H1 (cell line): Measurements from ENCODE around the gene SCPEP1. TPM values are rescaled to one million over a fixed set of nuclear protein-coding genes. Genes with fewer than 3 reads are reported as not detected.

Source experiments
- CTCF ChIA-PET: fragments of 300-600 bp; sonication (Branson Sonifier 250); formaldehyde crosslinking; loops from one replicate; lab custom pipeline; 2021; ENCODE audit not compliant: partially characterized antibody; lab: Charles Lee
- POLR2A ChIA-PET: fragments of 300-600 bp; sonication (Branson Sonifier 250); formaldehyde crosslinking; loops from one replicate; lab custom pipeline; 2021; ENCODE audit warnings: inconsistent platforms; ENCODE audit not compliant: partially characterized antibody; lab: Charles Lee
- DNase-seq, 2 experiments: peaks; one replicate each; pipeline versions ENCODE4 v3.0.0 to v3.0.0-alpha.2; 2010 to 2022; ENCODE audit warnings: low spot score in 2 of 2, low read depth in 1 of 2, mixed read lengths in 1 of 2
- FAIRE-seq: peaks from 2 replicates; lab custom pipeline; 2011; peaks lifted over from hg19 to GRCh38; lab: Jason Lieb, UNC
- H2AFZ ChIP-seq: 2 replicates; pipeline ENCODE4 v1.8.1; 2012; ENCODE audit warnings: low read length, inconsistent platforms
- H2AK5ac ChIP-seq: 2 replicates; pipeline ENCODE4 v1.6.1; 2013; ENCODE audit warnings: low read depth, low read length
- H2BK120ac ChIP-seq: replicated peaks from 2 replicates; pipeline ENCODE3; 2013; ENCODE audit warnings: low read depth, low read length, inconsistent platforms
- H2BK12ac ChIP-seq: 2 replicates; pipeline ENCODE4 v1.6.1; 2013; ENCODE audit warnings: low read depth, low read length
- H2BK15ac ChIP-seq: 2 replicates; pipeline ENCODE4 v1.6.1; 2013; ENCODE audit warnings: low read length
- H2BK20ac ChIP-seq: 2 replicates; pipeline ENCODE4 v1.6.1; 2013; ENCODE audit warnings: low read length
- H2BK5ac ChIP-seq: 2 replicates; pipeline ENCODE4 v1.6.1; 2013; ENCODE audit warnings: low read depth, low read length
- H3K14ac ChIP-seq: 2 replicates; pipeline ENCODE4 v1.6.1; 2013; ENCODE audit warnings: inconsistent platforms; ENCODE audit not compliant: insufficient read length
- H3K18ac ChIP-seq: 2 replicates; pipeline ENCODE4 v1.6.1; 2013; ENCODE audit warnings: low read length; ENCODE audit errors: extremely low read depth
- H3K23ac ChIP-seq: 2 replicates; pipeline ENCODE4 v1.6.1; 2013; ENCODE audit warnings: inconsistent platforms; ENCODE audit not compliant: insufficient read length
- H3K23me2 ChIP-seq: 2 replicates; pipeline ENCODE4 v1.6.1; 2013; ENCODE audit warnings: low read depth, low read length
- H3K27ac ChIP-seq: 2 replicates; pipeline ENCODE4 v1.6.1; 2011; ENCODE audit warnings: low read depth, low read length, inconsistent platforms
- H3K27me3 ChIP-seq, 4 experiments: replicated peaks in 1 of 4; 1 replicate in 1 of 4; 2 replicates in 3 of 4; pipeline versions ENCODE4 v1.6.1 to v1.8.1; 2011 to 2013; ENCODE audit warnings: low read length in 3 of 4, mild to moderate bottlenecking in 3 of 4, inconsistent platforms in 2 of 4, mixed read lengths in 2 of 4, moderate library complexity in 1 of 4; ENCODE audit not compliant: control insufficient read depth in 3 of 4, insufficient read depth in 3 of 4; ENCODE audit errors: extremely low read depth in 1 of 4
- H3K36me3 ChIP-seq, 4 experiments: 2 replicates each; pipeline versions ENCODE4 v1.6.1 to v1.8.1; 2011 to 2013; ENCODE audit warnings: mild to moderate bottlenecking in 4 of 4, low read length in 3 of 4, moderate library complexity in 2 of 4, control low read depth in 1 of 4, inconsistent platforms in 1 of 4; ENCODE audit not compliant: insufficient read depth in 4 of 4, control insufficient read depth in 2 of 4
- H3K4ac ChIP-seq: replicated peaks from 2 replicates; pipeline ENCODE3; 2013; ENCODE audit warnings: low read length, low read depth, mixed read lengths, inconsistent platforms; ENCODE audit not compliant: insufficient read length
- H3K4me1 ChIP-seq, 4 experiments: replicated peaks in 1 of 4; 1 replicate in 1 of 4; 2 replicates in 3 of 4; pipeline versions ENCODE4 v1.6.1 to v1.8.1; 2011 to 2013; ENCODE audit warnings: low read length in 3 of 4, inconsistent platforms in 2 of 4, mixed read lengths in 1 of 4; ENCODE audit not compliant: insufficient read depth in 4 of 4, control insufficient read depth in 3 of 4
- H3K4me2 ChIP-seq, 2 experiments: 2 replicates each; pipeline versions ENCODE4 v1.6.1 to v1.8.1; 2011 to 2013; ENCODE audit warnings: low read depth in 2 of 2, low read length in 2 of 2, control low read depth in 1 of 2, inconsistent platforms in 1 of 2, mild to moderate bottlenecking in 1 of 2; ENCODE audit not compliant: insufficient read depth in 1 of 2
- H3K4me3 ChIP-seq, 4 experiments: fragments of 200-600, 300-600 bp in 1 of 4; sonication (generic), shearing (Covaris generic), sonication (Bioruptor Twin) in 1 of 4; 2 replicates each; pipeline versions ENCODE4 v1.5.1 to v1.8.1; 2011 to 2016; ENCODE audit warnings: low read length in 4 of 4, low read depth in 3 of 4, control low read depth in 2 of 4, inconsistent platforms in 2 of 4, mild to moderate bottlenecking in 2 of 4, mixed read lengths in 1 of 4, moderate library complexity in 1 of 4; ENCODE audit not compliant: insufficient read depth in 2 of 4; ENCODE audit errors: extremely low read depth in 1 of 4
- H3K56ac ChIP-seq: replicated peaks from 2 replicates; pipeline ENCODE3; 2013; ENCODE audit warnings: low read depth, mild to moderate bottlenecking, mixed read lengths, low read length, inconsistent platforms; ENCODE audit not compliant: insufficient read length
- H3K79me1 ChIP-seq: 2 replicates; pipeline ENCODE4 v1.6.1; 2013; ENCODE audit warnings: low read depth, low read length, control low read depth
- H3K79me2 ChIP-seq, 2 experiments: 2 replicates each; pipeline versions ENCODE4 v1.6.1 to v1.8.1; 2012 to 2013; ENCODE audit warnings: low read length in 2 of 2, mild to moderate bottlenecking in 2 of 2, inconsistent platforms in 1 of 2; ENCODE audit not compliant: insufficient read depth in 2 of 2, control insufficient read depth in 1 of 2
- H3K9ac ChIP-seq, 4 experiments: replicated peaks in 1 of 4; 1 replicate in 1 of 4; 2 replicates in 3 of 4; pipeline versions ENCODE4 v1.6.1 to v1.8.1; 2011 to 2013; ENCODE audit warnings: low read depth in 3 of 4, low read length in 3 of 4, control low read depth in 2 of 4, mild to moderate bottlenecking in 2 of 4, moderate library complexity in 2 of 4, inconsistent platforms in 1 of 4; ENCODE audit errors: extremely low read depth in 1 of 4
- H3K9me3 ChIP-seq, 2 experiments: 2 replicates each; pipeline versions ENCODE4 v1.6.1 to v1.8.1; 2012 to 2013; ENCODE audit warnings: mild to moderate bottlenecking in 2 of 2, moderate library complexity in 2 of 2, control low read depth in 1 of 2, inconsistent platforms in 1 of 2, low read depth in 1 of 2, low read length in 1 of 2, mixed read lengths in 1 of 2; ENCODE audit not compliant: insufficient read depth in 2 of 2
- H4K20me1 ChIP-seq, 2 experiments: replicated peaks in 1 of 2; 2 replicates each; pipeline versions ENCODE3 to v1.8.1; 2011 to 2013; ENCODE audit warnings: inconsistent platforms in 2 of 2, low read length in 2 of 2, mild to moderate bottlenecking in 1 of 2; ENCODE audit not compliant: insufficient read depth in 2 of 2, control insufficient read depth in 1 of 2
- H4K5ac ChIP-seq: 2 replicates; pipeline ENCODE4 v1.6.1; 2013; ENCODE audit warnings: low read length, low read depth, mixed read lengths, inconsistent platforms; ENCODE audit not compliant: insufficient read length
- H4K8ac ChIP-seq: 2 replicates; pipeline ENCODE4 v1.8.0; 2013; ENCODE audit warnings: mild to moderate bottlenecking, moderate library complexity, low read length, inconsistent platforms; ENCODE audit not compliant: insufficient read depth; ENCODE audit errors: extremely low read depth
- H4K91ac ChIP-seq: replicated peaks from 2 replicates; pipeline ENCODE3; 2013; ENCODE audit warnings: low read length, mixed read lengths, inconsistent platforms; ENCODE audit not compliant: insufficient read length
- ASH2L ChIP-seq: fragments of 200-600, 300-600 bp; sonication (generic); IDR thresholded peaks from one replicate; pipeline ENCODE4 v1.7.1; 2017; ENCODE audit warnings: low read length
- BACH1 ChIP-seq: IDR thresholded peaks from 2 replicates; pipeline ENCODE4 v1.6.1; 2012; ENCODE audit warnings: low read length, improper control_type of control experiment
- CHD1 ChIP-seq: IDR thresholded peaks from 2 replicates; pipeline ENCODE4 v1.6.1; 2012; ENCODE audit warnings: low read depth, low read length, improper control_type of control experiment
- CREB1 ChIP-seq: IDR thresholded peaks from 2 replicates; pipeline ENCODE4 v1.6.1; 2012; ENCODE audit warnings: inconsistent platforms
- EGR1 ChIP-seq: IDR thresholded peaks from 2 replicates; pipeline ENCODE4 v1.6.1; 2011; ENCODE audit warnings: low read depth, low read length, borderline replicate concordance
- HDAC2 ChIP-seq, 2 experiments: fragments of 300-600 bp in 1 of 2; sonication (generic) in 1 of 2; IDR thresholded peaks; 2 replicates each; pipeline ENCODE4 v1.6.1; 2011 to 2012; ENCODE audit warnings: low read depth in 2 of 2, low read length in 2 of 2, mild to moderate bottlenecking in 2 of 2, moderate library complexity in 2 of 2, borderline replicate concordance in 1 of 2, inconsistent platforms in 1 of 2
- KDM1A ChIP-seq: fragments of 200-600, 300-600 bp; sonication (generic); IDR thresholded peaks from 2 replicates; pipeline ENCODE4 v1.7.1; 2016; ENCODE audit warnings: mild to moderate bottlenecking, low read length, borderline replicate concordance
- MAFK ChIP-seq: IDR thresholded peaks from 2 replicates; pipeline ENCODE4 v1.6.1; 2012; ENCODE audit warnings: low read depth, mild to moderate bottlenecking, improper control_type of control experiment, low read length
- POLR2A ChIP-seq, 2 experiments: IDR thresholded peaks; 1 replicate in 1 of 2; 2 replicates in 1 of 2; pipeline ENCODE4 v1.6.1; 2011; ENCODE audit warnings: low read depth in 2 of 2, low read length in 2 of 2, mild to moderate bottlenecking in 2 of 2; ENCODE audit errors: control extremely low read depth in 1 of 2
- SIN3A ChIP-seq, 2 experiments: IDR thresholded peaks in 1 of 2; conservative IDR thresholded peaks in 1 of 2; 2 replicates each; pipeline ENCODE4 v1.6.1; 2011 to 2012; ENCODE audit warnings: low read length in 2 of 2, improper control_type of control experiment in 1 of 2, low read depth in 1 of 2, mild to moderate bottlenecking in 1 of 2
- WGBS, 2 experiments: shearing (Covaris generic) in 1 of 2; methylation state at CpG; one replicate each; pipeline versions ENCODE4 v1.1.6 to v1.1.7; 2013 to 2015; ENCODE audit warnings: low lambda C conversion rate in 2 of 2, mixed read lengths in 2 of 2, inconsistent platforms in 1 of 2, low coverage in 1 of 2, missing lambda C conversion rate in 1 of 2; ENCODE audit not compliant: insufficient replicate concordance in 2 of 2, insufficient coverage in 1 of 2, insufficient read length in 1 of 2; ENCODE audit errors: extremely low coverage in 1 of 2, missing lambda C conversion rate in 1 of 2; 5-methylcytosine and 5-hydroxymethylcytosine counted together
- polyA plus RNA-seq, 7 experiments: library from polyadenylated mRNA; depleted of rRNA in 3 of 7; stranded (reverse) in 5 of 7; unstranded in 2 of 7; fragments of >200 nt in 5 of 7; fragments of 200-250 nt in 2 of 7; gene quantifications; 1 replicate in 5 of 7; 2 replicates in 1 of 7; 4 replicates in 1 of 7; pipeline versions ENCODE4 v1.2.1 to v1.2.3, GENCODE V29; 2011 to 2013; ENCODE audit warnings: missing spikeins in 2 of 7, mixed read lengths in 2 of 7
- total RNA-seq: library from RNA; stranded (reverse); fragmentation: NEBNext Ultra II Directional; extraction: Animal tissue kit (Norgen Biotek cat#: 25700); gene quantifications from 2 replicates; pipeline ENCODE4 v1.2.1, GENCODE V29; 2021

SCPEP1 gene
- total and polyA plus RNA-seq, 2 of the 8 experiments (the other 6 are each of a cell fraction or from before 2014, with no cell fraction given), result 30.7 to 52.6 TPM

- POLR2A ChIA-PET, result interaction anchor here (1.1 kb wide), 1 partner anchor 12 kb away, joined by 4 read pairs; no protein-coding TSS in a partner anchor
- no peaks in the 10 kb centered on the region for H3K27me3 ChIP-seq
Observed at GRCh38 chr17:56945938-56946505, 31.9 kb upstream of the SCPEP1 start.

More at GRCh38 chr17:56945938-56946505, 31.9 kb upstream of the SCPEP1 start:
- H2BK5ac ChIP-seq, result no peak overlapping the region
- H2BK120ac ChIP-seq, result no peak overlapping the region
- WGBS, 2 experiments, result 91% methylated on average over 3 of the region's 3 CpGs; no CpG with 5 or more reads in 1 of the 2 experiments
- H4K5ac ChIP-seq, result no peak overlapping the region
- H3K4me3 ChIP-seq, result no peak overlapping the region
- no peaks in the 10 kb centered on the region for H4K20me1 ChIP-seq
- no peak overlapping the region for H3K9ac ChIP-seq
- peaks cover 4 to 44% (median 36%) of the 10 kb centered on the region in 4 experiments for H3K36me3 ChIP-seq
- H2BK12ac ChIP-seq, result no peak overlapping the region
- TF ChIP-seq SIN3A (conservative IDR thresholded peaks at IDR 0.05 in 1 of 2, IDR thresholded peaks at IDR 0.05 in 1 of 2; ENCODE audit: low read depth in 1 of 2, low read length in 2 of 2) (no peak), ASH2L (no peak), HDAC2 (IDR thresholded peaks at IDR 0.05; ENCODE audit: borderline replicate concordance in 1 of 2, low read depth in 2 of 2, low read length in 2 of 2) (no peak), MAFK (no peak), EGR1 (no peak), CHD1 (no peak), KDM1A (no peak), POLR2A (IDR thresholded peaks at IDR 0.05; ENCODE audit: control extremely low read depth in 1 of 2, low read depth in 2 of 2, low read length in 2 of 2) (no peak), BACH1 (no peak), CREB1 (no peak)
- H3K18ac ChIP-seq, result no peak overlapping the region
- H3K27ac ChIP-seq, result no peak overlapping the region
- H3K14ac ChIP-seq, result no peak overlapping the region
- no peak overlapping the region for H2BK20ac ChIP-seq
- H3K4me2 ChIP-seq, result no peak overlapping the region
- peaks cover 2% of the 10 kb centered on the region; the same call in 1 of the 2 replicates for H3K79me1 ChIP-seq
- CTCF ChIA-PET, result interaction anchor here (1.4 to 1.9 kb wide), 3 partner anchors 56 to 126 kb away, joined by 4 to 8 read pairs (median 4); no protein-coding TSS in a partner anchor
- H4K8ac ChIP-seq, result no peak overlapping the region
- H3K79me2 ChIP-seq, result no peaks in the 10 kb centered on the region
- no peak overlapping the region for H2AK5ac ChIP-seq
- H3K23ac ChIP-seq, result no peak overlapping the region
- no peaks in the 10 kb centered on the region for H3K9me3 ChIP-seq
- H3K56ac ChIP-seq, result no peak overlapping the region
- H3K23me2 ChIP-seq, result no peaks in the 10 kb centered on the region
- H3K4me1 ChIP-seq, result no peaks in the 10 kb centered on the region
- no peak for DNase-seq
- no peak overlapping the region for H3K4ac ChIP-seq
- H2BK15ac ChIP-seq, result no peak overlapping the region
- H2AFZ ChIP-seq, result no peak overlapping the region
- no peak overlapping the region for H4K91ac ChIP-seq
- no peak for FAIRE-seq
